ENCODE results near the gene FPGS. TPM values are rescaled to one million over a fixed set of nuclear protein-coding genes. Genes with fewer than 3 reads are reported as not detected.

The FPGS gene
- total RNA-seq, 4 donors from 2014 or later = 58.5 to 78.0 (median 62.1) TPM

DNA sequence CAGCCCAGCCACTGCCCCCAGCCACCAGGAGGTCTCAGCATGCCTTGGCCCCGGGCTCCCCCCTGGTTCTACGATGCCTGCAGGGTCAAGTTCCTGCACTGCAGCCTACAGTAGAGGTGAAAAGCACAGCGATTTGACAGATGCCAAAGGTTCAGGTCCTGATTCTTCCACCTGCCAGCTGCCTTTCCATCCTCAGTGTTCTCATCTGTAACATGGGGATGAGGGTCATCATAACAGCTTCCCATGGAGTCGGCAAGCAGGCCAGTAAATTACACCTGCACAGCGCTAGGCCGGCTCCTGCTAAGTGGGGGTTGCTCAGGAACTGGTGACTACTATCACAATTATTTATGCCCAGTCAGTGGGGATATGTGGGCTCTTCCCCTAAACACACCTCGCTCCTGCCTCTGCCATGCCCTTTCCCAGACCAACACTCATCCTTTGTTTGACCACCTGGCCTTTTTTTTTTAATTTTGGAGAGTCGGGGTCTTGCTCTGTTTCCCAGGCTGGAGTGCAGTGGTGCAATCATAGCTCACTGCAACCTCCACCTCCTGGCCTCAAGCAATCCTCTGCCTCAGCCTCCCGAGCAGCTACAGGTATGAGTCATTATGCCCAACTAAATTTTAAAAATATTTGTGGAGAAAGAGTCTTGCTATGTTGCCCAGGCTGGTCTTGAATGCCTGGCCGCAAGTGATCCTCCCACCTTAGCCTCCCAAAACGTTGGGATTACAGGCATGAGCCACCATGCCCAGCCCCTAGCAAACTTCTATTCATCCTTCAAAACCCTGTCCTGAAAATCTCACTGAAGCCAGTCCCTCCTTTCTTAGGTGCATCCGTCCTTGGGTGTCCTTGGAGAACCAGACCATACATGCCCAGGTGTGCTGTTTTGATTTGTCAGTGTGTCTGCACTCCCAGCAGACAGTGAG lies 45.4 kb downstream of the FPGS start:
- H3K4me3 ChIP-seq (replicated peaks in 1 of 3) = no peak overlapping the region
- H3K27ac ChIP-seq = peak overlapping the region in 1 of 3 donors; percentile 65
- H3K9me3 ChIP-seq = no peaks in the 10 kb centered on the region
- H3K27me3 ChIP-seq = no peaks in the 10 kb centered on the region
- DNase-seq = no peak
- peaks cover 0 to 13% of the 10 kb centered on the region in 2 donors for H3K4me1 ChIP-seq
- WGBS, 2 donors = 82 to 87% methylated on average over 12 of the region's 12 CpGs
- H3K36me3 ChIP-seq = no peaks in the 10 kb centered on the region
- TF ChIP-seq CTCF (IDR thresholded peaks at IDR 0.05) = no peak
- no peak for TF ChIP-seq POLR2A (IDR thresholded peaks at IDR 0.05)
- intact Hi-C loops (cut with DNase I) = no loop called here

- peaks cover 0 to 13% of the 10 kb centered on the region in 2 donors for H3K4me1 ChIP-seq
- no peaks in the 10 kb centered on the region for H3K27me3 ChIP-seq
- H3K9me3 ChIP-seq = no peaks in the 10 kb centered on the region
- no peaks in the 10 kb centered on the region for H3K36me3 ChIP-seq
- no peak for TF ChIP-seq CTCF (IDR thresholded peaks at IDR 0.05)
- TF ChIP-seq POLR2A (IDR thresholded peaks at IDR 0.05) = no peak
- intact Hi-C loops (cut with DNase I) = no loop called here
- no peak for DNase-seq
- 83 to 95% methylated on average over 10 of the region's 10 CpGs for WGBS, 2 donors
- H3K4me3 ChIP-seq (replicated peaks in 1 of 3) = no peak overlapping the region
- no peak overlapping the region for H3K27ac ChIP-seq
These were observed 46.2 kb downstream of the FPGS start for GRCh38 chr9:127848756-127849504.

DNA sequence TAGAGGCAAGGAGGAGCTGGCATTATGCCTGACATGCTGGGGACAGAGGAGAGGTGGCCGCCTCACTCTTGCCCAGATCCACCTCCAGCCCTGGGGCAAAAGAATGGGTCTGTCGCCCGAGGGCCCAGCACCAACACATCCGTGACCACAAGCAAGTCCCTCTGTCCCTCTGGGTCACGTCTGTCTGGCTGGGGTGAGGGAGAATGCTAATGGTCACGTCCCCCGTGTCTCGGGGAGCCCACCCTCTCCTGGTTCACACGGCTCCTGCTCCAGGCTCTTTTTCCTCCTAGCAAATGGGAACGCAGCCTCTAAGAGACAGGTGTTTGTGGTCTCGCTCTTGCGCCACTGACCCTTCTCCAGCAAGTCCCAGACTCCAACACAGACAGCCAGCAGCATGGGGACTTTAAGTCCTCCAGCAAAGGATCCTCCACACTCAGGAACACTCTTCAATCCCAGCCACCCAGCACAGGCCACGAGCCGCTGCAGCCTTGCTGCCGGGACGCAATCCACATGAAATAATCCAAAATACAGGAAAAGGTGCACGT lies 47.7 kb downstream of the FPGS start:
- Histone ChIP-seq H3K4me1 (peaks cover 0 to 10% of the 10 kb centered on the region in 2 donors), H3K27me3 (no peaks in the 10 kb centered on the region), H3K27ac (peak overlapping the region in 2 of 3 donors; percentile 24 to 43), H3K36me3 (no peaks in the 10 kb centered on the region), H3K4me3 (replicated peaks in 1 of 3) (peak overlapping the region in 1 of 3 donors; percentile 19), H3K9me3 (no peaks in the 10 kb centered on the region)
- WGBS, 2 donors = 79 to 83% methylated on average over 17 of the region's 17 CpGs
- TF ChIP-seq POLR2A (IDR thresholded peaks at IDR 0.05) (no peak), CTCF (IDR thresholded peaks at IDR 0.05) (no peak)
- intact Hi-C loops (cut with DNase I) = no loop called here
- no peak for DNase-seq

DNA sequence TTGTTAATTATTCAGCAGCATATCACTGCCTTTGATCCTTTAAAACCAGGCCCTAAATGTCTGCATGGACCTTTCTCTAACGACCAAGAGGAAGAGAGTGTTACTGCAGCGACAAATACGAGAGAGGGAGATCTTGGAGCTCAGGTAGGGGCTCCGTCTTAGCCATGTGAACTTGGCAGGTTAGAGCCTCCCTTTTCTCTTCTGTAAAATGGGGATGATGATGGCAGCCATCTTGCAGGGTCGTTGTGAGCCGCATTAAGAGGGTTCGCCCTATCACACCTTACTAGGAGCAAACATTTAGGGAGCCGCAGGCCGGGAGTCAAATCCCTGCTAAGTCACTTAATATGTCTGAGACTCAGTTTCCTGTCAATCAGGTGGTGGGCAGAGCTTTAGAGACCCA lies 50.1 kb downstream of the FPGS start:
- peak overlapping the region; percentile 58 to 81 (median 72) for H3K27ac ChIP-seq
- no peaks in the 10 kb centered on the region for H3K9me3 ChIP-seq
- intact Hi-C loops (cut with DNase I) = no loop called here
- WGBS, 2 donors = 77 to 89% methylated on average over 9 of the region's 9 CpGs
- no peak for TF ChIP-seq POLR2A (IDR thresholded peaks at IDR 0.05)
- TF ChIP-seq CTCF (IDR thresholded peaks at IDR 0.05) = no peak
- H3K4me1 ChIP-seq = peaks cover 0 to 28% of the 10 kb centered on the region in 2 donors
- no peaks in the 10 kb centered on the region for H3K27me3 ChIP-seq
- no peak for DNase-seq
- no peaks in the 10 kb centered on the region for H3K36me3 ChIP-seq
- H3K4me3 ChIP-seq (replicated peaks in 1 of 3) = peak overlapping the region in 1 of 3 donors; percentile 54
